NCI-H2196 (cell line): ENCODE measurements around the gene ANO2.

ENCODE experiments used
- DNase-seq: peaks from one replicate; lab custom pipeline; 2025; ENCODE audit not compliant: unreplicated experiment; lab: John Stamatoyannopoulos, UW

The ANO2 gene

GRCh38 chr12:5945071-5946008 is at the start of gene ANO2:
ANO2 (minus strand) TSS chr12:5945259; CDS start chr12:5945217, 42 bp downstream.
- DNase-seq, result peak; percentile 1

- no peak for DNase-seq
These were observed 44.6 kb upstream of the ANO2 start for GRCh38 chr12:5989621-5990020.

- peak; percentile 58 for DNase-seq
These were observed 43.6 kb upstream of the ANO2 start for GRCh38 chr12:5988659-5989116.

DNA sequence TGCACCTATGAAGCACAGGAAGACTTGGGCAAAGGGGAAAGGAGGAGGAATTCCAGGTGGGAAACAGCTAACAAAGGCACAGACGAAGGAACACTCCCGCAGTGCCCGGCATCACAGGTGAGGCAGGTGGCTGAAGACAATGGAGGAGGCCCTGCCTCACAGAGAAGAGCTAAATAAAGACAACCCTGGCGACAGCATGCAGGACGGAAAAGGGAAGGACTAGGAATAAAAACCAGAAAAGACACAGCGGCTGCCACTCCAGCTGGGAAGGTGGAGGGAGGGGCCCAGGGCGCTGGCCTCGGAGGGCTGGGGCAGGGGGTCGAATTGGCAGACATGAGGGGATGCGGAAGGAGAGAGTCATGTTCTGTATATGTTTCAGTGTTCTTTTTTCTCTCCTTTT is 43.0 kb upstream of the ANO2 start:
- no peak for DNase-seq

- DNase-seq, result no peak
These were observed 42.5 kb upstream of the ANO2 start for GRCh38 chr12:5987573-5987972.

DNA sequence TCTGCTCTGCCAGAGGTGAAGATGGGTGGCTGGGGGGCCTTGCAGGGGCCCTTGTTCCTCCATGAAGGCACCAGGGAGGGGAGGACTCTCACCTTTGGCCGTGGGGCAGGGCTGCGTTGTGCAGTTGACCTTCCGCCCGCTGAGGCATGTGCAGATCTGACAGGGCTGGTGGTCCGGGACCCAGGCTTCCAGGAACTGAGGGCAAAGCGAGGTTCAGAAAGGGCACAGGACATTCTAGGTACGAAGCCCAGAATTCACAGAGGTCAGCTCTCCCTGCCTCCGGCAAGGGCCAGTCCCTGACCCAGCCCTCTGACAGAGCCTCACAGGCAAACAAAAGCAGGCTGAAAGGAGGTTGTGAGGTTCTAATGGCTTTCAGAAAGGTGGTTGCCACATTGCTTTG is 40.4 kb upstream of the ANO2 start:
- no peak for DNase-seq

DNA sequence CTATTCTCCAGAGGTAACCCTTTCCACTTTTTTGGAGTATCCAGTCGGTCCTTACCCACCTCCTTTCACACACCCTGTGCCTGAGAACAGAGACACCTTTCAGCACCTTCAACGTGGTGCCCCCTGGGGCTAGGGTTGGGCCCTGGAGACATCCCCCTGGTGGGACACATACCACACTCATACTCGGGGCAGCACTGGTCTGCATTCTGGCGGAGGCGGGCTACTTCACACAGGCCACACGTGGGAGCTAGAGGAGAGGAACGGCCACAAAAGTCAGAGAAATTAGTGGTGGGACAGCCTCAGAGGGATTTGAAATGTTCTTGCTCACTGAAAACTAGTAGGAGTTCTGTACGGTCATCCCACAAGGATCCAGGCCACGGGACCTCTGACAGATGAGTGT is 39.8 kb upstream of the ANO2 start:
- no peak for DNase-seq

GRCh38 chr12:5982106-5982505 is 37.0 kb upstream of the ANO2 start:
- DNase-seq, result no peak

DNA sequence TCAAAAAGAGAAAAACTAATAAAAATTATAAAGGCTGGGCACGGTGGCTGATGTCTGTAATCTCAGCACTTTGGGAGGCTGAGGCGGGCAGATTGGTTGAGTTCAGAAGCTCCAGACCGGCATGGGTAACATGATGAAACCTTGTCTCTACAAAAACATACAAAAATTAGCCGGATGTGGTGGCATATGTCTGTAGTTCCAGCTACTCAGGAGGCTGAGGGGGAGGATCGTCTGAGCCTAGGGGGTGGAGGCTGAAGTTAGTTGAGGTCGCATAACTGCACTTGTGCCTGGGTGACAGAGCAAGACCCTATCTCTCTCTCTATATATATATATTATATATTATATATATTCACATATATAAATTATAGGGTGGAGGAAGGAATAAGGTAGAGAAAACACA is 32.5 kb upstream of the ANO2 start:
- DNase-seq, result no peak

GRCh38 chr12:5976711-5977110 is 31.7 kb upstream of the ANO2 start:
- DNase-seq, result no peak

- no peak for DNase-seq
These were observed 31.1 kb upstream of the ANO2 start for GRCh38 chr12:5976196-5976595.

- DNase-seq, result no peak
These were observed 28.5 kb upstream of the ANO2 start for GRCh38 chr12:5973461-5974115.

DNA sequence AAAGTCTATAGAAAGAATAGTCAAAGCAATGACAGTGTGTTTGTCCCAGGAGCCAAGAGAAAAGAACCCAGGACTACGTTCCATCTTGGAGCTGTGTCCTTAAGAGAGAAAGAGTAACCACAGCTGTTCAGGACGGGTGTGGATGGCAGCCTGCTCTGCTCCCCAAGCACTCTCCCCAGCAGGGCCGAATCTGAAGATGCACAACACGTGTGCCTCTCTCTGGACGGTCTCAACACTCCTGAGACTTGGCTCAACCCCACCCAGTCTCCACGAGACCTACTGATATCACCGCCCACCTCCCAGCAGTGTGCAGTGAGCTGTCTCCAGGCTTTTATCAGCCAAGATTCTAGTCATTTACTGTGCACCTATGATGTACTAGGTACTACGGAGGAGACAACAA is 27.3 kb upstream of the ANO2 start:
- no peak for DNase-seq

DNA sequence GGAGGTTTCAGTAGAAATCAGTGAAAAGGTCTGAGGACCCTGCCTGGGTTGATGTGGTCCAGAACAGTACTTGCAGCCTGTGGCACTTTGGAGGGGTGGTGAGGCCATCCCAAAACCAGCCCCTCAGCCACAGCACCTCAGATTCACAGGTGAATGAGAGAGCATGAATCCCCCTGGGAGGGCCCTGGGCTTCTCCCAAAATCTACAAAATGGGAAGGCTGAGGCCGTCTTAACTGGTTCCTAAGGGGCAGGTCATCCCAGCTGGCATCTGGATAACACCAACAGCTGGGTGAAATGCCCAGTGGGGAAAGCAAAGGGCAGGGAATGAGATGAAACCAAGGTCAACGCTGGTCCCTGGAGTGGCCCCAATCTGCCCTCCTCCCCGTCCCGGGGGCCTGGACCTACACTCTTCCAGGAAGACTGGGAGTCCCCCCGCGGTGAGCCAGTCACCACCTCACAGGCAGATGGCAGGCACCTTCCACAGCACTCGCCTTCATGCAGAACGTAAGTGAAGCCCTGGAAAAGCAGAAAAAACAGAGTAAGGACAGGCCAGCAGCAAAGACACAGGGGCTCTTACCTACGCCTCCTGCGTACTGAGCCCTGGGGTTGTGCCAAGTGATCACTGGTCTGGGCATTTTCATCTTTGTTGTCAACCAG is 26.3 kb upstream of the ANO2 start:
- no peak for DNase-seq

DNA sequence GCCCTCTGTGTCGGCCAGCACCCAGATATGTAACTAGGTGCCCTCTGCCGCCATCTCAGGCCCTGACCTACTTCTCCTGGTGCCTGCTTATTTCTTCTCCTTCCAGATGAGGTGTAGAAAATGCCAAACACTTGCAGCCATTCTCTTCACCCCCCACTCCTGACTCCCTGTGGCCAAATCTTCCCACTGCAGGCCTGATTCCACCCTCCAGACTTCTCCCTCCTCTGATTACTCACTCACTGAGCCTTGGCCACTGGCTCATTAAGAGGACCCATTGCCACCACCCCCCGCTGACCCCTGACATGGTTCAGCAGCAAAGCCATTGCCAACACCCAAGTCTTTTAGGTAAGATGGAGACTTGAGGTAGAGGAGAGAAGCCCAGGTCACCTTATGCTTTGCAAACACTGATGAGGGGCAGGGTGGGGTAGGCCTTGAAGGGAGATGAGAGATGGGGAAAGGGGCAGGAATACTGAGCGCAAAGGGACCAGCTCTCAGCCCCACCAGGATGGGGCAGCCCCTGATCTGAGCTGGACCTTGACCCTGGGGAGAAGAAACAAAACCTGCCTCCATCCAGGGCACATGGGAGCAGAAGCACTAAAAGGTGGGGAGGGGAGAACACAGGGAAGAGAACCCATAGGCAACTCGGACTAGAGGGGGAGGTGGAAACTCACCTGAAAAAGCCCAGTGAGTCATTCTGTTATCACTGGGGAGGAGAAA is 25.1 kb upstream of the ANO2 start:
- DNase-seq, result no peak

DNA sequence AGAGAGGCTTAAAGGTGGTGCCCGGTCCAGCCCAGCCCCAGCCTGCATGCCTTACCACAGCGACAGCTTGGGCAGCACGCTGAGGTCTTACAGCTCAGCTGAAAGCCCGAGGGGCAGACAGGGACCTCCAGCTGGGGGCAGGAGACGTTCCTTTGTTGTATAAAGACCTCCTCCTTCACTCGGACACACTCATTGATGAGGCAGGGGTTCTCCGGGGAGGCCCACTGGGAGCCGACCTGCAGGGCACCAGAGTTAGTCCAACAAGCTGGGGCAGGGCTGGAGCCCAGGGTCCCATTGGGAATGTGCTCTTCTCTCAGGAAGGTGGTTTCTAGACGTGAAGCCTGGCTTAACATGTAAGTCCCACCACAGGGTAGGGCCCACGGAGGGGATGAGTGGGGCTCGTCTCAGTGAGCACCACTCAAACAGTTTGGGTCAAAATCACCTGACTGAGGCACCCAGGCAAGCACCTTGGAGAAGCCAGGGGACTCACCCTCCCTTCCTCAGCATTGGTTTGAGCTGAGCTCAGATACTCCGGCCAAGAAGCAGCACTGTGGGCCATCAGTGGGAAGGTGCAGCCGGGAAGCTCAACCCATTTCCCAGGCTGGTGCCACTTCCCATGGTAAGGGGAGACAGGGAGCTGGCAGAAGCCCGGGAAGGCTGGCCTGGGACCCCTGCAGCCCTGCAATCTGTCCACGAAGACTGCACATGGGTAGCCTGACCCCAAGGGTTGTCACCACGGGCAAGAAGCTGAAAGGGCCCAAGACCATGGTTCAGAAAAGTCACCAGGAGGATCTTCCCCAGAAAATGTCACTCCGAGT is 24.3 kb upstream of the ANO2 start:
- DNase-seq, result no peak

DNA sequence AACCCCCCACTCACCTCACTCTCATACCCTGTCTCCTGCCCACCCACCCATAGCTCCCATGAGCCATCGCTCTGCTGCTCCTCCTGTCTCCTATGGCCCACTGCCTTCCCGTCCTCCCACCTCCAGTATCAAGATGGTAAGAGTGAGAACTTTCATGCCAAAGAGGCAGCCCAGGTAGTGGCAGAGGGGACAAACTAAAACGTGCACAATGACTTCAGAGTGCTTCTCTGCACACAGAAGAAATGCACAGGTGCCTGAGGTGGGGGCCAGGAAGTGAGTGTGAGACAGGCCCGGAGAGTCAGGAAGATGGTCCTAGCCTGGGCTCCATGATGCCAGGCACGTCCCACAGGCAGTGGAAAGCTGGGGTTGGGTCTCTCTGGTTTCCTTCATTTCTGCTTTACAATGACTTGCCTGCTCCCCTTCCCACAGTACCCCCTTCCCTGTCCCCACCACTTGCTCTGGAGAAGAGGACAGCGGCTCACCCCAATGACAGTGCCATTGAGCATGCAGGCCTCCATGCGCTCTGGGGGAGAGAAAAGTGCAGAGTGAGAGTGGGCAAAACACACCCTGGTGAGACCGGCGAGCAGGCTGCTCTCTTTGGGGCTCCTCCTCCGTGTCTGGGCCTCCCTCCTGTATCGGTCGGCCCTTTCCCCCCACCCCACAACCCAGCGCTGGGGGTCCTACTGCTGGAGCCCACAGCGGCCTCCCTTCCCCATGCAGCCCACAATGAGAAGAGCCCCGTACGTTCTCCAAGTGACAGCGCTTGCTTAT is 22.8 kb upstream of the ANO2 start:
- no peak for DNase-seq

DNA sequence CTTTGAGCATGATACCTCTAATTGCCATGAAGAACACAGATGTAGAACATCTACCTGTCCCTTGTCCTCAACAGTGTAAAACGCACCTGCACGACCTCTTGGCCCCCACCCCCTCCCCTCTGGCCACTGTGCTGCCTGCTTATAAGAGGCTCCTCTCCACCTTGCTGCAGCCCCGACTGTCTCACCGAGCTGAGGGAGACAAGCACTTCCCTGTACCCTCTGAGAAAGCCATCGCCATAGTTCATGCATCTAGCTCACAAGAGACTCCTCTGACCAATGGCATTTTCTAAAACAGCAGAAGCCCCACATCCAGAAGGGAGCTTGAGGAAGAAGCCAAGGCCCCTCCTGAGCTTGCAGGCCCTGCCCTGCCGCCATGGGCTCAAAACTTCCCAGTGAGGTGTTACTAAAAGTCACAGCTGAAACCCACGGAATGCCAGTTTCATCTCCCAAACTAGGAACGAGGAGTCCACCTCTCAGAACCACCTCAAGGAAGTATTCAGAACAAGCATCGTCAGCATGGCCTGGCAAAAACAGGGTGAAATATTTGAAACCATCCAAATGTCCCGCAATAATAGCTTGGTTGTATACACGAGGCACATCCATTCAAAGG is 21.5 kb upstream of the ANO2 start:
- DNase-seq, result no peak

GRCh38 chr12:5965950-5966383 is 20.9 kb upstream of the ANO2 start:
- peak; percentile 40 for DNase-seq
